ENCODE results near the gene TAGLN2.

TAGLN2 gene

DNA sequence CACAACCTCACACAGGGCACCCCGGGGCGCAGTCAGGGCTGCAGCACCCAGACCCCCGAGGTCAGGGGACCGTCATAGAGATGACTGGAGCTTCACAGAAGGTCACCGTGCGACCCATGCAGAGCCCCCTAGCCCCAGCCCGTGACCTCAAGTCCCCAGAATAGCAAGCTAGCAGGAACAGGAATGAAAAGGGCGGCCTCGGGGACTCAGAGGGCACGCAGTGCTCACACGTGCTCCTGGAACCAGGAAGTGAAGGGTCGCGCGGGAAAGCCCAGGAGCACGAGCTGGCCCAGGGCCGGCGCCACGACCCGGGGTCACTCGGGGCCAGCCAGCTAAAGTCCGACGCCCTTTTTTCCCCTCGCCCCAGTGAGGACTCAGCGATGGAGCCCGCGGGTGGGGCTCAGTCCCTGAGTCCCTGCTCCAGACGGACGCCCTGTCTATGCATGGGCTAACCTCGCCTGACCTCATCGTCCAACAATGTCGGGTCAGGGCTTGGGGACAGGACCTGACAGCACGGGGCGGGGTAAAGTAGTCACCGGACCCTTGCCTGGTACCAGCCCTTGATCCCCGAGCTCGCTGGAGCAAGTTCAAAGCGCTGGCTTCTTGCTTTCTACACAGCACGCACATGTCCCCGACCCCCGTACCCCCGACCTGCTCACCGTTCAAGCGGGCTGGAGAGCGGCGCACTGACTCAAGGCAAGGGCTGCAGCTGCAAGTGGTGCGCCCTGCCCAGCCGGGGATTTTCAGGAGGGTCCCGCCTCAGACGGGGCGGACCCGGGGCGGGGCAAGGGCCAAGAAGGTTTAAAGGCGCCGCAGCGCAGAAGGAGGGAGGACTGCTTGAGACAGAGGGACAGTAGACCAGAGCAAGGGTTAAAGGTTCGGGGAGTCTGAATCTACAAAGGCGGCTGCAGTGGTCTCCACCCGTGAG is at the start of gene TAGLN2:
Gene TAGLN2 (minus strand): TSS at position 717 of the 928 bp plus-strand sequence. CDS start 4,998 bp downstream, outside the sequence.
- no CpG with 5 or more reads among the region's 58 CpGs for WGBS (ENCODE audit: insufficient coverage, insufficient read length)
- H3K4me3 ChIP-seq (ENCODE audit: low read length) = peak within 1 kb of the TSS; percentile 66; the same call in 1 of the 2 replicates
- peaks cover 14% of the 10 kb centered on the region for H3K4me1 ChIP-seq (ENCODE audit: control insufficient read depth, insufficient read depth, low read length)
- no peaks in the 10 kb centered on the region for H3K9me3 ChIP-seq (ENCODE audit: control insufficient read depth, insufficient read depth, low read length)
- DNase-seq (ENCODE audit: low read depth, low spot score) = no peak
- no peaks in the 10 kb centered on the region for H3K27me3 ChIP-seq (ENCODE audit: control insufficient read depth, insufficient read depth, low read length)
- H3K36me3 ChIP-seq (ENCODE audit: control insufficient read depth, insufficient read depth, low read length) = peaks cover 3% of the 10 kb centered on the region; the same call in 1 of the 2 replicates
- no peak within 1 kb of the TSS for H3K27ac ChIP-seq (ENCODE audit: low read length)

DNA sequence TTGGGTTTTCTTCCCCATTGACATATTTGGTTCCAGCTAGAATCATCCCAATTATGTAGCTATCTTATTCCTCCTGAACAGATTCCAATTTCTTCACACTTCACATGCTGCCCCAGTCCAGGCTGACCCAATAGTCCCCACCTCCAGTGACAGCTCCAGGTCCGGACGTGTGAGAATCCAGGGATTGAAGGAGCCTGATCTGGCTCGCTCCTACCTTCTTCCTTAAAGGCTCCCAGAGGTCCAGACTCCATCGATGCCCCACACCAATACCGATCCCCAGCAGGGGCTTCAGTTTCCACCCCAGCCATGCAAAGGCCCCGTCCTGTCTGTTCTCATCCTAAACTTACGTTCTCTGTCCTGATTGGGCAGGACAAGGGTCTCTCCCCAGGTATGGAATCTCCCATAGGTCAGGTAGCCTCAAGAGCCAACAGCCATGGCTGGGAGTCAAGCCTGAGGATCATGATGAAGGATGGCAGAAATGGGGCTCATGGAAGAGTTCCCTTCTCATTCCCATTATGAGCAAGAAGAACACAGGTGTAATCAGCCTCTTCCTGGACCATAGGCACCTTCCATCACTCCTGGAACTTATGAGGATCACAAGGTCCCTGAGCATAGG is 49.2 kb upstream of the TAGLN2 start:
- no CpG with 5 or more reads among the region's 7 CpGs for WGBS (ENCODE audit: insufficient coverage, insufficient read length)
- no peaks in the 10 kb centered on the region for H3K27me3 ChIP-seq (ENCODE audit: control insufficient read depth, insufficient read depth, low read length)

DNA sequence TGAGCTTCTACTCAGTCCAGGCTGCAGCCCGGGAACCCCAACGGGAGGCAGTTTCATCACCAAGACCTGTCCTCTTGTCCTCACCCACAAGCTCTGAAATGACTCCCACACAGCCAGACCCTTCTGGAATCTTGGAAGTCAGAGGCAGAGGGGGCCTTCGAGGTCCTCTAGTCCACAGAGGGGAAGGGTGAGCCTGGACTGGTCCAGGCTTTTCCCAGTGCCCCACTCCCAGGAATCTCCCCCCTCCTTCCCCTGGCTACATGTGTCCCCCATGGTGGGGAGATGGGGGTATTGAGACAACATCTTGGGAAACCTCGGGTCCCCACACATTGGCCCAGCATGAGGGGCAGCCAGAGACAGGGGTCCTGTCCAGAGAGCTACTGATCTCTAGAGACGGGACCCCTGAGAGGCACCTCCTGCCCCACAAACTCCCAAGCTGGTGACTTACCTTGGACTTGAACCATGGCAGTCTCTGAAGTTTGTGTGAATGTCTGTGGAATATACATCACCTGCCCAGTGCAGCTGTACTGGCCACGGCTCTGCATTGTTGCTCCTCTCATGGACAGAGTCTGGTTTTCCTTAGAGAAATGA is 48.1 kb upstream of the TAGLN2 start:
- no peaks in the 10 kb centered on the region for H3K27me3 ChIP-seq (ENCODE audit: control insufficient read depth, insufficient read depth, low read length)
- no peaks in the 10 kb centered on the region for H3K36me3 ChIP-seq (ENCODE audit: control insufficient read depth, insufficient read depth, low read length)
- no CpG with 5 or more reads among the region's 6 CpGs for WGBS (ENCODE audit: insufficient coverage, insufficient read length)
- H3K9me3 ChIP-seq (ENCODE audit: control insufficient read depth, insufficient read depth, low read length) = no peaks in the 10 kb centered on the region
- H3K27ac ChIP-seq (ENCODE audit: low read length) = no peak overlapping the region
- H3K4me1 ChIP-seq (ENCODE audit: control insufficient read depth, insufficient read depth, low read length) = no peaks in the 10 kb centered on the region
- DNase-seq (ENCODE audit: low read depth, low spot score) = no peak
- no peak overlapping the region for H3K4me3 ChIP-seq (ENCODE audit: low read length)

More for the DNA sequence above, 49.2 kb upstream of the TAGLN2 start:
- Histone ChIP-seq H3K4me1 (ENCODE audit: control insufficient read depth, insufficient read depth, low read length) (no peaks in the 10 kb centered on the region), H3K36me3 (ENCODE audit: control insufficient read depth, insufficient read depth, low read length) (no peaks in the 10 kb centered on the region), H3K27ac (ENCODE audit: low read length) (no peak overlapping the region), H3K9me3 (ENCODE audit: control insufficient read depth, insufficient read depth, low read length) (no peaks in the 10 kb centered on the region), H3K4me3 (ENCODE audit: low read length) (no peak overlapping the region)
- no peak for DNase-seq (ENCODE audit: low read depth, low spot score)

DNA sequence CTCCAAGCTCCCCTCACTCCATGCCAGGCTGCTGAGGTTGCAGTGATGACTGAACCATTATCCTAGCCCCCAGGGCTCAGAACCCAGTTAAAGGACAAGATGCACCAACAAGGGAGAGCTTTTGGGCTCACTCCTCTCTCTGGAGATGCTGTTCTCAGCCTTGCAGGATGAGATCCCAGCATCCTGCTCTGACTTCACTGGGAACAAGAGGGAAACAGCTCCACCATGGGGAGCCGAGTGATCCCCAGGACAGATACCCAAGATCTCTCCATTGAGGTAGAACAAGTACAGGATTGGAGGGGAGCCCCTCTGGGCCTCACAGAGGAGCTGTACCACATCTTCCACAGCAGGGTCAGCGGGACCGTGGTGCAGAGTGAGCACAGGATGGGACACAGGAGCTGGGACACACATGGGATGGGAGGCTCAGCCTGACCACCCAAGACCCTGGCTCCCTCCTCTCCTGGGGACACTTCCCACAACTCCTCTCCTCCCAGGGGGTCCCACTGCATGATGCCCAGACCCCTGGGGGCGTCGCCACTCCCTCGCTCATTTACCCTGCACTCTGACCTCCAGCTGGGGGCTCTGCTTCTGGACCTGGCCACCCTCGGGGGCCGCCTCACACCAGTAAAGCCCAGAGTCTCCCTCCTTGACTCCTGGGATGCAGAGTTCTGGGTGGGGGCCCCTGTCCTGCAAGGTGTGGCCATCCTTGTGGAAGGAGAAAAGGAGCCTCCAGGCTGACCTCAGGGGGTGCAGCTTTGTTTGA is 47.3 kb upstream of the TAGLN2 start:
- no peaks in the 10 kb centered on the region for H3K36me3 ChIP-seq (ENCODE audit: control insufficient read depth, insufficient read depth, low read length)
- no peak overlapping the region for H3K27ac ChIP-seq (ENCODE audit: low read length)
- no peak overlapping the region for H3K4me3 ChIP-seq (ENCODE audit: low read length)
- WGBS (ENCODE audit: insufficient coverage, insufficient read length) = no CpG with 5 or more reads among the region's 8 CpGs
- H3K4me1 ChIP-seq (ENCODE audit: control insufficient read depth, insufficient read depth, low read length) = no peaks in the 10 kb centered on the region
- DNase-seq (ENCODE audit: low read depth, low spot score) = no peak
- H3K27me3 ChIP-seq (ENCODE audit: control insufficient read depth, insufficient read depth, low read length) = no peaks in the 10 kb centered on the region
- H3K9me3 ChIP-seq (ENCODE audit: control insufficient read depth, insufficient read depth, low read length) = no peaks in the 10 kb centered on the region

DNA sequence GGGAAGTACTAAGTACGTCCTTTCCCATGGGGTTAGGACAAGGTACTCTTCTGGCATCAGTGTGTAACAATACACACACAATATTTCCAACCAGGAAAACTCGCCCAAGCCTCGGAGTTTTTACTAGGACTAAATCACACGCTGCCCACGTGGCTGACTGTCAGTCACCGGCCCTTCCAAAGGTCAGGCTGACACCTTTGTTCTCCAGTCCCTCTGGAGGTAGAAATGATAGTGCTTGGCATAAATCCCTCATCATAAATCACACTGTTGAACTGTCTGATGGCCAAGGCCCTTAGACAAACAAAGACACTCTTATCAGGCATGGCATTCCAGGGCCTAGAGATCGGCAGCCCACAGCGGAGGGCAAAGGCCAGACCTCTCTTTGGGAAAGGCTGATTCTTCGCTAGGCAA is 45.6 kb upstream of the TAGLN2 start:
- DNase-seq (ENCODE audit: low read depth, low spot score) = no peak
- Histone ChIP-seq H3K4me1 (ENCODE audit: control insufficient read depth, insufficient read depth, low read length) (no peaks in the 10 kb centered on the region), H3K27ac (ENCODE audit: low read length) (no peak overlapping the region), H3K36me3 (ENCODE audit: control insufficient read depth, insufficient read depth, low read length) (no peaks in the 10 kb centered on the region), H3K4me3 (ENCODE audit: low read length) (no peak overlapping the region), H3K27me3 (ENCODE audit: control insufficient read depth, insufficient read depth, low read length) (no peaks in the 10 kb centered on the region), H3K9me3 (ENCODE audit: control insufficient read depth, insufficient read depth, low read length) (no peaks in the 10 kb centered on the region)
- WGBS (ENCODE audit: insufficient coverage, insufficient read length) = no CpG with 5 or more reads among the region's 9 CpGs

DNA sequence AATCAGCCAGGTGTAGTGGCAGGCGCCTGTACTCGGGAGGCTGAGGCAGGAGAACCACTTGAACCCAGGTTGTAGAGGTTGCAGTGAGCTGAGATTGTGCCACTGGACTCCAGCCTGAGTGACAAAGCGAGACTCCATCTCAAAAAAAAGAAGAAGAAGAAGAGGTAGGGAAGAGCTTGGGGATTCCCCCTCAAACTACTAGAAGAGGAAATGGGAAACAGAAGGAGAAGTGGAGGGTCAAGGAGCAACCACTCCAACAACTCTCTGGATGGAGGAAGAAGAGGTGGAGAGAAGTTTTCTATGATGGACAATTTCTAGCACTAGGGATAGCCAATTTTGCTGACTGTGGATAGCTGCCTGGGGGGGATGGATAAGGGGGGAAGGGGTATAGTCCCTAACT is 43.6 kb upstream of the TAGLN2 start:
- Histone ChIP-seq H3K36me3 (ENCODE audit: control insufficient read depth, insufficient read depth, low read length) (no peaks in the 10 kb centered on the region), H3K4me3 (ENCODE audit: low read length) (no peak overlapping the region), H3K9me3 (ENCODE audit: control insufficient read depth, insufficient read depth, low read length) (no peaks in the 10 kb centered on the region), H3K27me3 (ENCODE audit: control insufficient read depth, insufficient read depth, low read length) (no peaks in the 10 kb centered on the region), H3K27ac (ENCODE audit: low read length) (no peak overlapping the region), H3K4me1 (ENCODE audit: control insufficient read depth, insufficient read depth, low read length) (no peaks in the 10 kb centered on the region)
- no CpG with 5 or more reads among the region's 3 CpGs for WGBS (ENCODE audit: insufficient coverage, insufficient read length)
- no peak for DNase-seq (ENCODE audit: low read depth, low spot score)

DNA sequence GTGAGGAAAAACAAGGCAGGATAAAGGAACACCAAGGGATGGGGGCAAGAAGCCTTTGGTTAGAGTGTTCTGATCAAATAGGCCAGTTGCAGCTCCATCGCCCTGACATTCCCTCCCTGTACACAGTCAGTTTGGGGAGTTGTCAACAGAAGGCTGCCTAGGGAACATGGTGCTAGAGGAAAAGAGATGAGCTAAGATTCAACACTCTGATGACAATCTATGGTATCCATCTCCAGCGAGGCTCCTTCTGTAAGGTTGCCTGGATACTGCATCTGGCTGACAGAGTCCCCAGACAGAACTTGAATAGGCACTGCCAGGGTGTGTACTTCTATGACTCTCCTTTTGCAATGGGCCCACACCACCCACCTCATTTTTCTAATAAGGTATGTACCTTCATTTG is 40.0 kb upstream of the TAGLN2 start:
- no peak overlapping the region for H3K27ac ChIP-seq (ENCODE audit: low read length)
- no peaks in the 10 kb centered on the region for H3K36me3 ChIP-seq (ENCODE audit: control insufficient read depth, insufficient read depth, low read length)
- H3K9me3 ChIP-seq (ENCODE audit: control insufficient read depth, insufficient read depth, low read length) = no peaks in the 10 kb centered on the region
- no CpG with 5 or more reads among the region's 2 CpGs for WGBS (ENCODE audit: insufficient coverage, insufficient read length)
- DNase-seq (ENCODE audit: low read depth, low spot score) = no peak
- H3K4me3 ChIP-seq (ENCODE audit: low read length) = no peak overlapping the region
- H3K4me1 ChIP-seq (ENCODE audit: control insufficient read depth, insufficient read depth, low read length) = no peaks in the 10 kb centered on the region
- no peaks in the 10 kb centered on the region for H3K27me3 ChIP-seq (ENCODE audit: control insufficient read depth, insufficient read depth, low read length)

DNA sequence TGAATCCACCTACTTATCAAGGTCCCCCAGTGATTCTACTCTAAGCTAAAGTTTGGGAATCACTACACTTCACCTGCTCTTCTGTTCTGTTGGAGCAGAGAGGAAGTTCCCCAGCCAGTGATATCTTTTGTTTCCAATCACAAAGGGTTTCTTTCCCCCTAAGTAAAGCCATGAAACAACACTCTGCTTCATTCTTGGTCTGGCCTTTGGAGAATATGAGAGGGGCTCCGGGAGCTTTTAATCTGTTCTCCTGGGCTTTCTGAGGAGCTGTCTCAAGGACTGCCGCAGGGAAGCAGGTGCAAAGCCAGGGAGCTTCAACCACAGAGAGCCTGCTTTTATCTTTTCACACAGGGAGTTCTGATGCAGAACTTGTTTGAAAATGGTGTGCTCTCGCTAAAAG is 38.8 kb upstream of the TAGLN2 start:
- no peak for DNase-seq (ENCODE audit: low read depth, low spot score)
- H3K27ac ChIP-seq (ENCODE audit: low read length) = no peak overlapping the region
- H3K9me3 ChIP-seq (ENCODE audit: control insufficient read depth, insufficient read depth, low read length) = no peaks in the 10 kb centered on the region
- no peaks in the 10 kb centered on the region for H3K4me1 ChIP-seq (ENCODE audit: control insufficient read depth, insufficient read depth, low read length)
- no peaks in the 10 kb centered on the region for H3K27me3 ChIP-seq (ENCODE audit: control insufficient read depth, insufficient read depth, low read length)
- no CpG with 5 or more reads among the region's 3 CpGs for WGBS (ENCODE audit: insufficient coverage, insufficient read length)
- no peaks in the 10 kb centered on the region for H3K36me3 ChIP-seq (ENCODE audit: control insufficient read depth, insufficient read depth, low read length)
- no peak overlapping the region for H3K4me3 ChIP-seq (ENCODE audit: low read length)

DNA sequence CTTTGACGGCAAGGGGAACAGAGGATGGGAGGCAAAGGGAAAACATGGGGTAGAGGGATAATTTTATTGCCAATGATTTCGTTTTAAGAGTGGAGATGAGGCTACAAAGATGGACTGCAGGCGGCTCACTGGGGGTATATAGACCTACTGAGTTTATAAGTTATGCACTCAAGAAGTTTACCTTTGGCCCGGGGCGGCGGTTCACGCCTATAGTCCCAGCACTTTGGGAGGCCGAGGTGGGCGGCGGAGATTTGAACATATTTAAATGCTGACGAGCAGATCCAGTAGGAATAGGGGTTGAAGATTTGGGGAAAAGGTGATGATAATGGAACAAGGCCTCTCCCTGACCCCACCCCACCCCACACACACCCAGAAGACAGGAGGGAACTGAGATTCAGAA is 36.9 kb upstream of the TAGLN2 start:
- Histone ChIP-seq H3K36me3 (ENCODE audit: control insufficient read depth, insufficient read depth, low read length) (no peaks in the 10 kb centered on the region), H3K4me1 (ENCODE audit: control insufficient read depth, insufficient read depth, low read length) (no peaks in the 10 kb centered on the region), H3K27ac (ENCODE audit: low read length) (no peak overlapping the region), H3K27me3 (ENCODE audit: control insufficient read depth, insufficient read depth, low read length) (no peaks in the 10 kb centered on the region), H3K9me3 (ENCODE audit: control insufficient read depth, insufficient read depth, low read length) (no peaks in the 10 kb centered on the region), H3K4me3 (ENCODE audit: low read length) (no peak overlapping the region)
- no CpG with 5 or more reads among the region's 11 CpGs for WGBS (ENCODE audit: insufficient coverage, insufficient read length)
- DNase-seq (ENCODE audit: low read depth, low spot score) = no peak

DNA sequence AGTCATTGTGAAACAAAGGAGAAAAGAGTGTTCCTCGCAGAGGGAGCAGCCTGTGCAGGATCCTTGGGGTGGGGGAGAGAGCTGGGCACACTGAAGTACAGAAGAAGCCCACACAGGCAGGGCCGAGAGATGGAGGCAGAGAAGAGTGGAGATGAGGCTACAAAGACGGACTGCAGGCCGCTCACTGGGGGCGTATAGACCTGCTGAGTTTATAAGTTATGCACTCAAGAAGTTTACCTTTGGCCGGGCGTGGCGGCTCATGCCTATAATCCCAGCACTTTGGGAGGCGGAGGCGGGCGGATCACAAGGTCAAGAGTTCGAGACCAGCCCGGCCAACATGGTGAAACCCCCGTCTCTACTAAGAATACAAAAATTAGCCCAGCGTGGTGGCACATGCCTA is 36.3 kb upstream of the TAGLN2 start:
- Histone ChIP-seq H3K9me3 (ENCODE audit: control insufficient read depth, insufficient read depth, low read length) (no peaks in the 10 kb centered on the region), H3K36me3 (ENCODE audit: control insufficient read depth, insufficient read depth, low read length) (no peaks in the 10 kb centered on the region), H3K4me3 (ENCODE audit: low read length) (no peak overlapping the region), H3K4me1 (ENCODE audit: control insufficient read depth, insufficient read depth, low read length) (no peaks in the 10 kb centered on the region), H3K27me3 (ENCODE audit: control insufficient read depth, insufficient read depth, low read length) (no peaks in the 10 kb centered on the region), H3K27ac (ENCODE audit: low read length) (no peak overlapping the region)
- DNase-seq (ENCODE audit: low read depth, low spot score) = no peak
- WGBS (ENCODE audit: insufficient coverage, insufficient read length) = no CpG with 5 or more reads among the region's 15 CpGs

Measured in iPS DF 6.9 (cell line).